Measurements from ENCODE around the gene CMBL.
"Not testable (repeated sequence)": the region's sequence is repeated elsewhere in the genome, so short reads cannot be mapped to it uniquely, and the experiment has no call there.

Gene CMBL

GRCh38 chr5:10257870-10258269, 49.8 kb downstream of the CMBL start:
- no peak for DNase-seq (ENCODE audit: low read depth, low spot score)

GRCh38 chr5:10254686-10255085, 53.0 kb downstream of the CMBL start:
- no peak for DNase-seq (ENCODE audit: low read depth, low spot score)

GRCh38 chr5:10253390-10253789, 54.3 kb downstream of the CMBL start:
- no peak for DNase-seq (ENCODE audit: low read depth, low spot score)

- DNase-seq (ENCODE audit: low read depth, low spot score) = no peak
Observed at GRCh38 chr5:10251405-10251804, 56.3 kb downstream of the CMBL start.

GRCh38 chr5:10250806-10251276, 56.9 kb downstream of the CMBL start:
- DNase-seq (ENCODE audit: low read depth, low spot score) = no peak

- peak; percentile 98 for DNase-seq (ENCODE audit: low read depth, low spot score)
Observed at GRCh38 chr5:10249948-10250805, 57.5 kb downstream of the CMBL start, which contains the start of gene CCT5. Gene CCT5, plus strand, starts transcription at chr5:10250280. Its CDS starts 61 bp downstream, at chr5:10250341.

- DNase-seq (ENCODE audit: low read depth, low spot score) = no peak
Observed at GRCh38 chr5:10248378-10249260, 59.1 kb downstream of the CMBL start.

GRCh38 chr5:10247217-10247616, 60.5 kb downstream of the CMBL start:
- not testable (repeated sequence) for DNase-seq (ENCODE audit: low read depth, low spot score)

GRCh38 chr5:10246761-10247160, 60.9 kb downstream of the CMBL start:
- no peak for DNase-seq (ENCODE audit: low read depth, low spot score)

GRCh38 chr5:10244342-10244944, 63.3 kb downstream of the CMBL start:
- no peak for DNase-seq (ENCODE audit: low read depth, low spot score)

GRCh38 chr5:10243660-10244240, 64.0 kb downstream of the CMBL start:
- DNase-seq (ENCODE audit: low read depth, low spot score) = no peak

GRCh38 chr5:10235350-10235749, 72.4 kb downstream of the CMBL start:
- DNase-seq (ENCODE audit: low read depth, low spot score) = no peak

- peak; percentile 78 for DNase-seq (ENCODE audit: low read depth, low spot score)
Observed at GRCh38 chr5:10233505-10233904, 74.2 kb downstream of the CMBL start.

GRCh38 chr5:10233011-10233410, 74.7 kb downstream of the CMBL start:
- no peak for DNase-seq (ENCODE audit: low read depth, low spot score)

- DNase-seq (ENCODE audit: low read depth, low spot score) = no peak
Observed at GRCh38 chr5:10232386-10232785, 75.3 kb downstream of the CMBL start.

- no peak for DNase-seq (ENCODE audit: low read depth, low spot score)
Observed at GRCh38 chr5:10229306-10230048, 78.2 kb downstream of the CMBL start.

- DNase-seq (ENCODE audit: low read depth, low spot score) = no peak
Observed at GRCh38 chr5:10228288-10228687, 79.4 kb downstream of the CMBL start.
